ENCODE data around the gene FAM241B.

The FAM241B gene

GRCh38 chr10:69680610-69681009 is 50.6 kb downstream of the FAM241B start:
- TF ChIP-seq CTCF (IDR thresholded peaks at IDR 0.05; ENCODE audit: low read depth, low read length): no peak
- H3K4me3 ChIP-seq (ENCODE audit: low read depth, low read length): no peak overlapping the region

GRCh38 chr10:69681436-69681835 is 51.4 kb downstream of the FAM241B start:
- no peak for TF ChIP-seq CTCF (IDR thresholded peaks at IDR 0.05; ENCODE audit: low read depth, low read length)
- H3K4me3 ChIP-seq (ENCODE audit: low read depth, low read length): no peak overlapping the region

GRCh38 chr10:69682955-69683474 is 53.0 kb downstream of the FAM241B start:
- H3K4me3 ChIP-seq (ENCODE audit: low read depth, low read length): no peak overlapping the region
- no peak for TF ChIP-seq CTCF (IDR thresholded peaks at IDR 0.05; ENCODE audit: low read depth, low read length)

All from WI38 (cell line).